ENCODE results near the gene VAMP5. TPM values are rescaled to one million over a fixed set of nuclear protein-coding genes. Genes with fewer than 3 reads are reported as not detected.
"Not testable (repeated sequence)": the region's sequence is repeated elsewhere in the genome, so short reads cannot be mapped to it uniquely, and the experiment has no call there.

VAMP5 gene
- polyA plus RNA-seq, 12 donors = 19.4 to 44.4 (median 38.0) TPM; not detected in 1

DNA sequence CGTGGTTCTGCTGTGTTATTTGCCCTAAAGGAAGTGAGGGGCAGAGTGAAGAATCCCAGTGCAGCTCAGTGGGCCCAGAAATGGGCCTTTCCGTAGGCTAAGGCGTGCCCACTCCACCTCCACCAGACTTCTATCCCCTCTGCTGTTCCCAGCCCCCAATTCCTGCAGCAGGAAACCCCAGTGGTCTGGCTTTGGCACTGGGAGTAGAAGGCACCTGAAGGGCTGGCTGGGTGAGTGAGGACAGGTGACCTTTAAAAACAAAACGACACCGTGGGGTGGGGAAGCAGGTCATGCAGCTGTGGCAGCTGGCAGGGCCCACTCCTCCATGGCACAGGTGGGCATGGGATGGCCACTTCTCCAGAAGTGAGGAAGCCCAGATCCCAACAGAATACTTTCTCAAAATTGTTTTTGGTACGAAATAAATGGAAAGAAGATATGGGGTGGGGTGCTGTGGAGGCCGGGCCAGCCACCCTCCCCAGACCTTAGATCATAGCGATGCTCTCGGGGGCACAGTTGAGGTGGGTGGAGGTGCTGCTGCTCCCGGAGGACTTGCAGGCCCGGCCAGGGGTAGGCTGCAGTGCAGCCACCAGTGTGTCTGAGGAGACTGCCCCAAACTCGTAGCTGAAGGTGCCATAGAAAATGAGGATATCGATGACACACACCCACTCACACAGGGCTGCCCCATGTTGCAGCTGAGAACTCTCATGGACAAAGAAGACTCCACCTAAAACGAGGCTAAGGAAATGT is 14.5 kb downstream of the VAMP5 start:
- DNase-seq = no peak

DNA sequence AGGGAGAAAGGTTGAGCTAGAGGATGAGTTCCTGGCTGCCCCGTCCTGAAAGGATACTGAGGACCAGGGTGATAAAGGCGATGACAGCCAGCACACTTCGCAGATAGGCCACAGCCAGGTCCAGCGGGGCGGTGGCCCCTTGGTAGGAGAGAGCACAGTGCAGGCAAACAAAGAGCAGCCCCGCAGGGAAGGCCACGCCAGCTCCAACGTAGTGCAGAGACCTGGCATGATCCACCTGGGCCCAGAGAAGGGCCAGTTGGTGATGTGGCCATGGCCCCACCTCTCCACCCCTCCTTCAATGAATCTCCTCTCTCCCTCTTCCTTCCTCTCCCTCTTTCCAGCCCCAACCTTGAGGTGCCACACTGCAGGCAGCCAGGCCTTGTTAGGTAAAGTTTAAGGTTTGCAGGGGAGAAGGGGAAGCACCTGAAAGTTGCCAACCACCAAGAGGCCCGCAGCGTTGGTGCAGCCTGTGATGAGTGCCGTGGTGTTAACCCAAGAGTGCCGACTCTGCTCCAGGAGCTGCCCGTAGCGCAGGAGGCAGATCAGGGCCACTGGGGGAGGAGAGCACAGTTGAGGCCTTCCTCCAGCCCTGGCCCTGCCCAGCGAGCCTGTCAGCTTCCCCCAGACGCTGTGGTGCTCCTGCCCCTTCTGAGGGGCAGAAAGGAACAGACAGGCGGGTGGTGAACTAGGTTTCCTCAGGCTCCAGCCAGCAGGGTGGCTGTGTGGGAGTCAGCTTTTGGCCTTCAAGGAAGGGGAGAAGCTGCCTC is 15.4 kb downstream of the VAMP5 start:
- no peak for DNase-seq

DNA sequence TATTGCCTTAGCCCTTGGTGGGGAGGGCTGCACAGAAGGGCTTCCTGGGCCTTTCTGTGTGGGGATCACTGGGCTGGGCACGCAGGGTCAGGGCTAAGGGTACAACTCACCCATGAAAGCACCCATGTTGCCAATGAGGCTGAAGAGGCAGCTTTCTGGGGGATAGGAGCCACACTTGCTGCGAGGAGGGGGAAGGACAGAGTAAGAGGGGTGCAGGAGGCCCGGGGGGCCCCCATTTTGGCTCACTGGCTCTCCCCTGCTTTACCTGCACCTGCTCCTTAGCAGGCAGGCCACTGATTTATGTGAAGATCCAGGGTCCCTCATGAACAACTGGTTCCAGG is 16.0 kb downstream of the VAMP5 start:
- no peak for DNase-seq

DNA sequence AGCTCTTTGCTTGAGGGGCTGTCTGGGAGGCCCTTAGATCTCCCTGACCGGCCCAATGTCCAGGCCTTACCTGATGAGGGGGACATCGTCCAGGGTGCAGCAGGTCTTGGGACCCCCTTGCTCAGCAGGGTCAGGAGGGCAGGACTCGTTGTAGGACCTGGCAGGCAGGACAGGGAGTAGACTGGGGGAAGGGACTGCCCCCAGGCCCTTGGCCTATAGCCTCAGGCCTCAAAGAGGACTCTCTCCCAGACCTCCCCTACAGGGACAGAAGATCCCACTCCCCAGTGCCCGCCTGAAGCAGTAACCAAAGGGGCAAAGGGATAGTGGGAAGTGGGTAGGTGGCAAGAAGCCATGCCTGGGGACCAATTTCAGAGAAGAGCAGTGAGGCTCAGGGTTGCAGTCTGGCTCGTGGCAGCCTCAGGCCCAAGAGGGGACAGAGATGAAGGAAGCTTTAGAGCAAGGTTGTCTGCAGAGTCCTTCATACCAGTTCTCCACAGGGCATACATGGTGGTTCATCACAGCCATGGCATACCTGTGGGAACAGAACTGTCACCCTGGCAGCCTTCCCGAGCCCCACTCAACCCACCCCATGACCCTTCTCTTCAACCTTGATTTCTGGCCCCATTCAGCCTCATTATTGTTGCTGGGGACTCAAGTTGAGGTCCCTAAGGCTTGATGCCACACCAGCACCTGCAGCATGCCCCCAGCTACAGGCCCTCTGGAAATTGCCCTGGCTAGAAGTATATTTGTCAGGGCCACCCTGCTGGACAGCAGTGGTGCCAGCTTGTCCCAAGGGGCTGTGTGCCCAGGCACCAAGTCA is 16.9 kb downstream of the VAMP5 start:
- DNase-seq = no peak

DNA sequence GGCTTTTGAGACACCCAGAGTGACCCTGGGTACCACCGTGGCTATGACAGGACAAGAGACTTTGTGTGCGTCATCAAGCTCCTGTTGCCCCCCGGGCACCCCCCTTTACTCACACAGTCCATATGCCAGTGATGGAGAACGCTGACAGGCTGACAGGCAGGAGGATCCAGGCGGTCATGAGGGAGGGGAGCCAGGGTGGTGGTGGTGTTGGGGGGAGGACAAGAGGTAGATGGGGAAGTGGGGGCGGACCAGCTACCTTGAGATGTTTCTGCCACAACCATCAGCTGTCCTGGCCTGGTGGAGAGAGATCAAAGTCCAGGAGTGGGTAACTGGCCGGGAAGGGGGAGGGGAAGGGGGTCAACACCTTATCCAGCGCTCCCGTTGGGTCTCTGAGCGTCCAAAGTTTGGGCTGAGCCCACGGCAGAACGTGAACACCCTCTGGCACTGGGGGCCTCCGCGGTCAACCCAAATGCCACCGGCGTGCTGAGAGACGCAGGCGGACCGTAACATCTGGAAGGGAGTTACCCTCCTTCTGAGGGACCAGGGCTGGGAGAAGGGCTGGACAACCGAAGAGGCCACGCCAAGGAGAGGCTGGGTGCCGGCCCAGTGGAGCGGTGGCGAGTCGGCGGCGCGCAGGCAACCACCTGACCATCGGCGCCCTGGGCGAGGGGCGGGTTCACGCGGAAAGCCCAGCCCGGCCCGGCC is 17.7 kb downstream of the VAMP5 start:
- DNase-seq = no peak

DNA sequence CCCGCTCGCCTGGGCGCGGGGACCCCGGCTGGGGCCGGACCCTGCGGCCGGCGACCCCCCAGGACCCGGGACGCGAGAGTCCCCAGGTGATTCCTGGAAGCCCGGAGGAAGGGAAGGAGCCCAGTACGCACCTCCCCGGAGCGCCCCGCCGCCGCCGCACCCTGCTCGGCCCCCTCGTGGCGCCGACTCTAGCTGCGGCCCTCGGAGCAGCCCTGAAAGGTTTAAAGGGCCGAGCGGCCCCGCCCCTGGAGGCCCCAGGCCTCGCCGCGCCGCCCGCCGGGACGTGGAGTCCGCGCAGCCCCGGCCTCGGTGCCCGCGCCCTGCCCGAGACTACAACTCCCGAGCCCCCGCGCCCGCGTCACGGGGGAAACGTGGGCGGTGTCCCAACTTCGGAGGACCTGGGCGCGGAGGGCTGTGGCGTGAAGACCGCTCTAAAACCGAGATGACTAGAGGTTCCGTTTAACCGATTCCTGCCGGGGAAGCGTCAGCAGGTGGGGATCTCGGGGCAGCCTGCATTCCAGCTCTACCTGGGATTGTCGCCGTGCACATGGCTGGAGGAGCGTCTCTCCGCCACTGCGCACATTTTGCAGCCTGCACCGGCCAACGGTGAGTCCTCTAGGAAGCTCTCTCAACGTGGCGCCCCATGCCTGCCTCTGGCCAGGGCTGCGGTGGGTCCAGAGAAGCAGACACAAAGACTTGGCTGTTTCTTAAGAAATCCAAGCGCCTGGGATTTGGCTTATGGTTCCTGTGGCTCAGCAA is 18.4 kb downstream of the VAMP5 start, which contains the start of gene TMEM150A:
Gene TMEM150A, minus strand, starts transcription at position 223 of the 759 bp plus-strand sequence. CDS start 750 bp downstream, outside the sequence.
- peak; percentile 90 for DNase-seq

DNA sequence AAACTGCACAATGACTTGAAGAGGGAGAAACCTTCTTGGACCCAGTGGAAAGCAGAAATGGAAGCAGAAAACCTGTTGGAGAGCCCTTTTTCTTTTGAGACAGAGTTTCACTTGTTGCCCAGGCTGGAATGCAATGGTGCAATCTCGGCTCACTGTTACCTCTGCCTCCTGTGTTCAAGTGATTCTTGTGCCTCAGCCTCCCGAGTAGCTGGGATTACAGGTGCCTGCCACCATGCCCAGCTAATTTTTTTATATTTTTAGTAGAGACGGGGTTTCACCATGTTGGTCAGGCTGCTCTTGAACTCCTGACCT is 19.9 kb downstream of the VAMP5 start:
- DNase-seq = not testable (repeated sequence)

DNA sequence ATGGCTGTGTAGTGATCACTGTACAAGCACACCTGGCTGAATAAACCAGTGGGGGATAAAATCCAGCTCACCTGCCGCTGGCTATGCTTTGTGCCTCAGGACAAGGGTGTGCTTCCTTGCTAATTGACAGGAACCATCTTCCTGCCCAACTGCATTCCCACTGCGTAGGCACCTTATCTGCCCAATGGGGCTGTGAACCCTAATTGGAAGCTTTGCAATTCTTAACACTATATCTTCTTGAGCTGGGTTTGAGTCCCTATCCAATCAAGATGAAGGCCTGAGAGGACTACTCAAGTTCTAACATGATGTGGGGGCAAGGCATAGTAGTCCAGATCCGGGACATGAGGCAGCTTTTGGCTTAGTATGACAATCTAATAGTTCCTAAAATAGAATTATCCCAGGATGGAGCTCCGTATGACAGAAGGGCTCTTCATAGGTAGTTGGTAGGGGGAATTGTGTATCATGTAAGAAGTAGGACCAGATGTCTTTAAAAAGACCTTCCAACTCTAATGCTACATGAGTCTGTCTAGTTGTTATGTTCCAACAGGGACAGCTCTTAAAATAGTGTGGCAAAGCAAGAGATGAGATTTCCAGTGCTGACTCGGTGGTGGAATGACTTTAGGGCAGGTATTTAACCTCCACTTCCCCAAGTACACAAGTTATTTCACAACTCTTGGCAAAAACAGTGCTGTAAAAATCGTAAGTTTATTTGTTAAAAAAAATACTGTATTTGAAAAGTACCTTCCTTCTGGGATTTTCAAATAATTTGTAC is 20.5 kb downstream of the VAMP5 start:
- no peak for DNase-seq

DNA sequence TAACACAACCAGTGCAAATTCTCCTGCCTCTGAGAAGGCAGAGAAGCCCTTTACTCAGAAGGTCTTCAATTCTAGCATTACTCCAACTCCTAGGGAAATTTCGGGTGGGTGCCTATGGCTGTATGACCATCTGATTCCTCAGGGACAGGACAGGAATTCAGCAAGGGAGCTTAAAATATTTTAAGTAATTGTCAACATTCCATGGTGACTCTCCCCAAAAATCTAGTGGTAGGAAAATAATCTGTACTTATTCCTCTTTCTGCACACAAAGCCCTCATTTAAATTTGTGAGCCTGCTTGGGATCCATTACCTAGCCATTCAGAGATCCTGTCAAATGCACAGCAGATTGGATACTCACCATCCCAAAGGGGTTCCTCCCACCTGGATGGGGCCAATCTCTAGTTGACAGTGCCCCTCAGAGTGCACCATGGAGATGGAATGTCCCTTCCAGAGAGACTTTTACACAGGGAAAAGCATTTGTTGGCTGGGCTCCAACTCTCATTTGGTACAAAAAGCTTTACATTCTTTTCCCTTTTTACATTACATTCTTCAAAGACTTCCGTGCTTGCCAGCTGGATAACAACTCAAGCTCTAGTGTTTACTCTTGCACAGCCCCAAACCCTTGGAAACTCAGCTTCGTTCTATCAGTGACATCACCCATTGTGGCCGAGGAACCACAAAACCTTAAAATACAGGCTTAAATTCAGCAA is 21.3 kb downstream of the VAMP5 start:
- no peak for DNase-seq

DNA sequence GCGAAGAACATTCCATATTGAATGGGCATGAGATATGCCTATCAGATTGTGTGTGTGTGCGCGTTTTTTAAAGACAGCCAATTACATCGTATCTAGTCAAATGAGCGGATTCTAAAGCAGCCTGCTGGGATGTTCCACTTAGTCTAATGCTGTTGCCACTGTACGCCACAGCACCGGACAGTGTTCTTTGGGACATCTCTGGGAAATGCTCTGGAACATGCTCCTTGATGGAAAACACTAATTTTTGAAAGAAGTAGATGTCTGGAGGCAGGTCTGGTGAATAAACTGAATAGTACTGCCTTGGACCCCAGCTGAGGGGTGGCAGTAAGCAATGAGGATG is 21.9 kb downstream of the VAMP5 start:
- no peak for DNase-seq

DNA sequence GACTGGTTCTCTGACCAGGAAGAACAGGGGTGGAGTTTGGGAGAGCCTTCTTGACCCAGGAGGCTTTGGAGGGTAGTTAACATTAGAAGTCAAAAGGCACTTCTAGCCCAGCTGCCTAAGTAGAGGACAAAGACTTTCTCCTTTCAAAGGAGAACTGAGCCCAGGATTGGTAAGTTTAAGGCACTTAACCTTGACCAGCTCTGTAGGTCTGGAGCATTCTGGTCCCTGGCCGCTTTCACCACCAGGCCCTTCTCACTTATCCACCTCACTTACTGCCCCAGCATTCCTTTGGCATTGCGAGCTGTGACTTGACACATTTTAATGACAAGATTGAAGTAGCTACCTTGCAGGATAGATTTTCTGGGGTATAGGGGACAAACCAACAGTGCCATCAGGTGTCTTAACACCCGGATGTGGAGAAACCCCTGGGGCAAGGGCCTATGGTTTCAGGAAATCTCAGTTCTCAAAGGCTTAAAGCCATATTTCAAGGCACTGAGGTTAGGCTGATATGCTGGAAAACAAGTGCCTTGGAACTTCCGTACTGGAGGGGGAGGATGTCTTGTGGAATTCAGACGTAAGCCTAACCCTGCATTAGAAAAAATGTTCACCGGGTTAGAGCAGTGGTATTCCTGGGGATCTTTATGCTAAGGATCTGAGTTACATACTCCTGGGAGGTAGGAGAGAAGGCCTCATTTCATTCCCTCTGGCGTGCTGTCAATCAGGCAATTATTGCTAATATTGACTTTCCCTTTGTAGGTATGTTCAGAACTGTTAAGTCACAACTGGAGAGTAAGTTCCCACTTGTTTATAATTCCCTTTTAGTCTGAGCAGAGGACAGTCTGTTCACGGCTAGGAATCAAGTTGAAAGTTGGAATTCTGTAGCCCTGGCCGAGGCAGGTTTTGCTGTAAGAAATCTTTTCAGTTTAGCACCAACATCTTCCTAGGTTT is 23.3 kb downstream of the VAMP5 start:
- DNase-seq = no peak

DNA sequence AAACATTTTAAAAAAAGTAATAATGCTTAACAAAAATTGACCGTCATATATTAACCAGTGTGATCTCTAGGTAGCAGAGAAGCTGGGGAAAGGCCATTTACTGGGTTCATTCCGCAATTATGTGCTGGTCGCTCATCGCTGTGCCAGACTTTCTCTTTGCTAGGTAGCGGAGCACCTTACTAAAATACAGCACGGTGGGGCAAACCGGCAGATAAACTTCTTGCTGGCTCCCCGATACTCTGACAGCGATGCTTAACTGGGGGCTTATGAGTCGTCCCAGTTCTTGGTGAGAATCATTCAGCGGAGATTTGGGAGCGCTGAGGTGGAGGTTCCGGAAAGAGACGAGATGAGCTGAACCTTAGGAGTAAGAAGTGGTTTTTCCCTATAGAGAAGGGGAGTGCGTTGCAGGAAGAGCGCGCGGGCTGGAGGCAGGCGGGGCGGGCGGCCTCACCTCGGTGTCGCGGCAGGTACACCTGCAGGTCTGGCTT is 27.0 kb downstream of the VAMP5 start:
- DNase-seq = no peak

DNA sequence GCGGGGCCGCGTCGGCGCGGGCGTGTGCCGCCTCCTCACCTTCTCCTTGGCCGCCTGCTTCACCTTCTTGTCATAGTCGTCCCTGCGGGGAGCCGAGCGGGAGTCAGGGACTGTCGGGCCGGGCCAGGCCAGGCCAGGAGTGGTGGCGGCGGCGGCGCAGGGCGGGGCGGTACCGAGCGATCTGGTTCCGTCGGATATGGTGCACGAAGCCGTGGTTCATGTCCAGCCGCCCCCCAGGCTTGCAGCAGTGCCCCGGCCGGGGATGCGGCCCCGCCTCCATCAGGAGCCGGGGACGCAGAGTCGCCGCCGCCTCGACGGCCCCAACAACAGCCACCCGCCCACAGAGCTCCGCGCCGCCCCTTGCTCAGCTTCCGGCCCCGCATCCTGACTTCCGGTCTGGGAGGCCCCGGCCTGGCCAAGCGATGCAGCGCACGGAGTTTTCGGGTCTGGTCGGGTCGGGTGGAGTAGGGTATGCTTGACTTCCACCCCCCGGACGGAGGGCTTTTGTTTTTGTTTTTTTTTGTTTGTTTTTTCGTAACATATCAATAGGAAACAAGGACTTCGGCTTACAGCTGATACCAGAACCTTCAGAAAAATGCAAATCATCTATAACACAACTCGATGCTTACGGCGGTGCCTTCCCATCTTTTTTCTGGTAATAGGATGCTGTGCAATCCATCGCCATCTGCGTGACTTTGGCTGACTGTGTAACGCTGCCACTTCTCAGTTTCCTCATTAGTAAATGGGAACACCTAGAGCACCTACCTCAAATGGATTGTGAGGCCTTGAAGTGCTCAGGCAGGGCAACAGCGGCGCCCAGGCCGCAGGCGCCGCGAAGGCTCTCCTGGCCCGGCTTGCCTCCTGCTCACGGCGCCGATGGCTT is 27.7 kb downstream of the VAMP5 start, which contains the start of gene C2orf68:
Gene C2orf68, minus strand, starts transcription at position 362 of the 883 bp plus-strand sequence. Its CDS starts 82 bp downstream, at position 280.
- DNase-seq = peak; percentile 94

DNA sequence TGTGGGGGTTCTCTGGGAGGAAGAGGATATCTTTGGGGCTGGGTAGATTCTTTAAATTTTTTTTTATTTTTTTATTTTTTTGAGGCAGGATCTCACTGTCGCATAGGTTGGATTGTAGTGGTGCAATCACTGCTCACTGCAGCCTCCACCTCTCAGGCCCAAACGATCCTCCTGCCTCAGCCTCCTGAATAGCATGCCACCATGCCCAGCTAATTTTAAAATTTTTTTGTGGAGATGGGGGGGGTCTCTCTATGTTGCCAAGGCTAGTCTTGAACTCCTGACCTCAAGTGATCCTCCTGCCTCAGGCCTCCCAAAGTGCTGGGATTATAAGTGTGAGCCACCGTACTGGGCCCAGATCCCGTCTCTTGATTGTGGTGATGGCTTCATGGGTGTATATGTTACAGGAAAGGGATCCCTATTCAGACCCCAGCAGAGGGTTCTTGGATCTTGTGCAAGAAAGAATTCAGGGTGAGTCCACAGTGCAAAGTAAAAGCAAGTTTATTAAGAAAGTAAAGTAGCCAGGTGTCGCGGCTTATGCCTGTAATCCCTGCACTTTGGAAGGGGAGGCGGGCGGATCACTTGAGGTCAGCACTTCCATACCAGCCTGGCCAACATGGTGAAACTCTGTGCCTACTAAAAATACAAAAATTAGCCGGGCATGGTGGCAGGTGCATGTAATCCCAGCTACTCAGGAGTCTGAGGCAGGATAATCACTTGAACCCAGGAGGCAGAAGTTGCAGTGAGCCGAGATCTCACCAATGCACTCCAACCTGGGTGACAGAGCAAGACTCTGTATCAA is 29.7 kb downstream of the VAMP5 start:
- no peak for DNase-seq

DNA sequence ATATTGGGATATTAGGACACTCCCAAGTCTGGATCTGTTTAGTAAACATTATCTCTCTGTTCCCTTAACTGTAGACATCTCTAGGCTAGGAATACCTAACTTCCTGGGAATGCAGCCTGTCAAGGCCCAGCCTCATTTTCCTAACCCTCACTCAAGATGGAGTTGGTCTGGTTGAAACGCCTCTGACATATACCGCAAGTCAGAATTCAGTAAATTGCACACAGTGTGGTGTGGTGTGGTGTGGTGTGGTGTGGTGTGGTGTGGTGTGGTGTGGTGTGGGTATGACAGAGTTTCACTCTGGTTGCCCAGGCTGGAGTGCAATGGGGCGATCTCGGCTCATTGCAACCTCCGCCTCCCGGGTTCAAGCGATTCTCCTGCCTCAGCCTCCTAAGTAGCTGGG is 30.5 kb downstream of the VAMP5 start:
- DNase-seq = not testable (repeated sequence)

DNA sequence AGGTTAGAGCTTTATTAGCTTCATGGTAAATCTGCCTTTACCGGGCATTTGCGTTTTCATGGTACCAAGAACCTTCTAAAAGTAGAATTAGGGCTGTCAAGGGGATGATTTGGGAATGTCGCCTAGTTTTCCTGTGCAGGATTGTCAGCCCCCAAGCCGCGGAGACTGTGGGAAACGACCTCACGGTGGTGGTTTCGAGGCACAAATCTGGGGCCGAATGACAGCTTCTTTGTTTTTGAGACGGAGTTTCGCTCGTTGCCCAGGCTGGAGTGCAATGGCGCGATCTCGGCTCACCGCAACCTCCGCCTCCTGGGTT is 31.1 kb downstream of the VAMP5 start:
- no peak for DNase-seq

DNA sequence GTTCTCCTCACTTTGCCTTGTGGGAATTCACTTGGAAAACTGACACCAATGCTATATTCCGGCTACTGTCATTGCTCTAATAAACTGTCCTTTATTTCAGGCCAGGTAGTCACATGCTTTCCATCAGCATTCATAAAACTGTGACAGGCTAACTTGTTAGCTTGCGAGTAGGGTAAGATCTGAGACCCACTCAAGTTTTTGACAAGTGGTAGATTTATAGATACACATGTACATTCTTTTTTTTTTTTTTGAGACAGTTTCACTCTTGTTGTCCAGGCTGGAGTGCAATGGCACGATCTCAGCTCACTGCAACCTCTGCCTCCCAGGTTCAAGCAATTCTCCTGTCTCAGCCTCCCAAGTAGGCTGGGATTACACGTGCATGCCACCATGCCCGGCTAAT is 33.5 kb downstream of the VAMP5 start:
- not testable (repeated sequence) for DNase-seq

All from muscle of arm (tissue), 12 donors.